H1 (cell line): ENCODE measurements around the gene ACOT7. TPM values are rescaled to one million over a fixed set of nuclear protein-coding genes. Genes with fewer than 3 reads are reported as not detected.

Experiments
- CTCF ChIA-PET: fragments of 300-600 bp; sonication (Branson Sonifier 250); formaldehyde crosslinking; loops from one replicate; lab custom pipeline; 2021; ENCODE audit not compliant: partially characterized antibody; lab: Charles Lee
- POLR2A ChIA-PET: fragments of 300-600 bp; sonication (Branson Sonifier 250); formaldehyde crosslinking; loops from one replicate; lab custom pipeline; 2021; ENCODE audit warnings: inconsistent platforms; ENCODE audit not compliant: partially characterized antibody; lab: Charles Lee
- DNase-seq, 2 experiments: peaks; one replicate each; pipeline versions ENCODE4 v3.0.0 to v3.0.0-alpha.2; 2010 to 2022; ENCODE audit warnings: low spot score in 2 of 2, low read depth in 1 of 2, mixed read lengths in 1 of 2
- FAIRE-seq: peaks from 2 replicates; lab custom pipeline; 2011; peaks lifted over from hg19 to GRCh38; lab: Jason Lieb, UNC
- H2AFZ ChIP-seq: 2 replicates; pipeline ENCODE4 v1.8.1; 2012; ENCODE audit warnings: low read length, inconsistent platforms
- H2AK5ac ChIP-seq: 2 replicates; pipeline ENCODE4 v1.6.1; 2013; ENCODE audit warnings: low read depth, low read length
- H2BK120ac ChIP-seq: replicated peaks from 2 replicates; pipeline ENCODE3; 2013; ENCODE audit warnings: low read depth, low read length, inconsistent platforms
- H2BK12ac ChIP-seq: 2 replicates; pipeline ENCODE4 v1.6.1; 2013; ENCODE audit warnings: low read depth, low read length
- H2BK15ac ChIP-seq: 2 replicates; pipeline ENCODE4 v1.6.1; 2013; ENCODE audit warnings: low read length
- H2BK20ac ChIP-seq: 2 replicates; pipeline ENCODE4 v1.6.1; 2013; ENCODE audit warnings: low read length
- H2BK5ac ChIP-seq: 2 replicates; pipeline ENCODE4 v1.6.1; 2013; ENCODE audit warnings: low read depth, low read length
- H3K14ac ChIP-seq: 2 replicates; pipeline ENCODE4 v1.6.1; 2013; ENCODE audit warnings: inconsistent platforms; ENCODE audit not compliant: insufficient read length
- H3K18ac ChIP-seq: 2 replicates; pipeline ENCODE4 v1.6.1; 2013; ENCODE audit warnings: low read length; ENCODE audit errors: extremely low read depth
- H3K23ac ChIP-seq: 2 replicates; pipeline ENCODE4 v1.6.1; 2013; ENCODE audit warnings: inconsistent platforms; ENCODE audit not compliant: insufficient read length
- H3K23me2 ChIP-seq: 2 replicates; pipeline ENCODE4 v1.6.1; 2013; ENCODE audit warnings: low read depth, low read length
- H3K27ac ChIP-seq: 2 replicates; pipeline ENCODE4 v1.6.1; 2011; ENCODE audit warnings: low read depth, low read length, inconsistent platforms
- H3K27me3 ChIP-seq, 4 experiments: replicated peaks in 1 of 4; 1 replicate in 1 of 4; 2 replicates in 3 of 4; pipeline versions ENCODE4 v1.6.1 to v1.8.1; 2011 to 2013; ENCODE audit warnings: low read length in 3 of 4, mild to moderate bottlenecking in 3 of 4, inconsistent platforms in 2 of 4, mixed read lengths in 2 of 4, moderate library complexity in 1 of 4; ENCODE audit not compliant: control insufficient read depth in 3 of 4, insufficient read depth in 3 of 4; ENCODE audit errors: extremely low read depth in 1 of 4
- H3K36me3 ChIP-seq, 4 experiments: 2 replicates each; pipeline versions ENCODE4 v1.6.1 to v1.8.1; 2011 to 2013; ENCODE audit warnings: mild to moderate bottlenecking in 4 of 4, low read length in 3 of 4, moderate library complexity in 2 of 4, control low read depth in 1 of 4, inconsistent platforms in 1 of 4; ENCODE audit not compliant: insufficient read depth in 4 of 4, control insufficient read depth in 2 of 4
- H3K4ac ChIP-seq: replicated peaks from 2 replicates; pipeline ENCODE3; 2013; ENCODE audit warnings: low read length, low read depth, mixed read lengths, inconsistent platforms; ENCODE audit not compliant: insufficient read length
- H3K4me1 ChIP-seq, 4 experiments: replicated peaks in 1 of 4; 1 replicate in 1 of 4; 2 replicates in 3 of 4; pipeline versions ENCODE4 v1.6.1 to v1.8.1; 2011 to 2013; ENCODE audit warnings: low read length in 3 of 4, inconsistent platforms in 2 of 4, mixed read lengths in 1 of 4; ENCODE audit not compliant: insufficient read depth in 4 of 4, control insufficient read depth in 3 of 4
- H3K4me2 ChIP-seq, 2 experiments: 2 replicates each; pipeline versions ENCODE4 v1.6.1 to v1.8.1; 2011 to 2013; ENCODE audit warnings: low read depth in 2 of 2, low read length in 2 of 2, control low read depth in 1 of 2, inconsistent platforms in 1 of 2, mild to moderate bottlenecking in 1 of 2; ENCODE audit not compliant: insufficient read depth in 1 of 2
- H3K4me3 ChIP-seq, 4 experiments: fragments of 200-600, 300-600 bp in 1 of 4; sonication (generic), shearing (Covaris generic), sonication (Bioruptor Twin) in 1 of 4; 2 replicates each; pipeline versions ENCODE4 v1.5.1 to v1.8.1; 2011 to 2016; ENCODE audit warnings: low read length in 4 of 4, low read depth in 3 of 4, control low read depth in 2 of 4, inconsistent platforms in 2 of 4, mild to moderate bottlenecking in 2 of 4, mixed read lengths in 1 of 4, moderate library complexity in 1 of 4; ENCODE audit not compliant: insufficient read depth in 2 of 4; ENCODE audit errors: extremely low read depth in 1 of 4
- H3K56ac ChIP-seq: replicated peaks from 2 replicates; pipeline ENCODE3; 2013; ENCODE audit warnings: low read depth, mild to moderate bottlenecking, mixed read lengths, low read length, inconsistent platforms; ENCODE audit not compliant: insufficient read length
- H3K79me1 ChIP-seq: 2 replicates; pipeline ENCODE4 v1.6.1; 2013; ENCODE audit warnings: low read depth, low read length, control low read depth
- H3K79me2 ChIP-seq, 2 experiments: 2 replicates each; pipeline versions ENCODE4 v1.6.1 to v1.8.1; 2012 to 2013; ENCODE audit warnings: low read length in 2 of 2, mild to moderate bottlenecking in 2 of 2, inconsistent platforms in 1 of 2; ENCODE audit not compliant: insufficient read depth in 2 of 2, control insufficient read depth in 1 of 2
- H3K9ac ChIP-seq, 4 experiments: replicated peaks in 1 of 4; 1 replicate in 1 of 4; 2 replicates in 3 of 4; pipeline versions ENCODE4 v1.6.1 to v1.8.1; 2011 to 2013; ENCODE audit warnings: low read depth in 3 of 4, low read length in 3 of 4, control low read depth in 2 of 4, mild to moderate bottlenecking in 2 of 4, moderate library complexity in 2 of 4, inconsistent platforms in 1 of 4; ENCODE audit errors: extremely low read depth in 1 of 4
- H3K9me3 ChIP-seq, 2 experiments: 2 replicates each; pipeline versions ENCODE4 v1.6.1 to v1.8.1; 2012 to 2013; ENCODE audit warnings: mild to moderate bottlenecking in 2 of 2, moderate library complexity in 2 of 2, control low read depth in 1 of 2, inconsistent platforms in 1 of 2, low read depth in 1 of 2, low read length in 1 of 2, mixed read lengths in 1 of 2; ENCODE audit not compliant: insufficient read depth in 2 of 2
- H4K20me1 ChIP-seq, 2 experiments: replicated peaks in 1 of 2; 2 replicates each; pipeline versions ENCODE3 to v1.8.1; 2011 to 2013; ENCODE audit warnings: inconsistent platforms in 2 of 2, low read length in 2 of 2, mild to moderate bottlenecking in 1 of 2; ENCODE audit not compliant: insufficient read depth in 2 of 2, control insufficient read depth in 1 of 2
- H4K5ac ChIP-seq: 2 replicates; pipeline ENCODE4 v1.6.1; 2013; ENCODE audit warnings: low read length, low read depth, mixed read lengths, inconsistent platforms; ENCODE audit not compliant: insufficient read length
- H4K8ac ChIP-seq: 2 replicates; pipeline ENCODE4 v1.8.0; 2013; ENCODE audit warnings: mild to moderate bottlenecking, moderate library complexity, low read length, inconsistent platforms; ENCODE audit not compliant: insufficient read depth; ENCODE audit errors: extremely low read depth
- H4K91ac ChIP-seq: replicated peaks from 2 replicates; pipeline ENCODE3; 2013; ENCODE audit warnings: low read length, mixed read lengths, inconsistent platforms; ENCODE audit not compliant: insufficient read length
- RAD21 ChIP-seq, 2 experiments: IDR thresholded peaks in 1 of 2; conservative IDR thresholded peaks in 1 of 2; 2 replicates each; pipeline ENCODE4 v1.6.1; 2011; ENCODE audit warnings: low read depth in 2 of 2, low read length in 2 of 2, improper control_type of control experiment in 1 of 2, inconsistent platforms in 1 of 2, mild to moderate bottlenecking in 1 of 2, moderate library complexity in 1 of 2
- TAF1 ChIP-seq: IDR thresholded peaks from 2 replicates; pipeline ENCODE4 v1.6.1; 2011; ENCODE audit warnings: mild to moderate bottlenecking, low read depth, low read length
- TAF7 ChIP-seq: optimal IDR thresholded peaks from 2 replicates; pipeline ENCODE3; 2011; ENCODE audit warnings: low read depth, mild to moderate bottlenecking, inconsistent platforms, low read length, moderate library complexity, borderline replicate concordance
- TCF12 ChIP-seq: IDR thresholded peaks from 2 replicates; pipeline ENCODE4 v1.6.1; 2011; ENCODE audit warnings: low read depth, mild to moderate bottlenecking, low read length
- USF2 ChIP-seq: IDR thresholded peaks from 2 replicates; pipeline ENCODE4 v1.6.1; 2011; ENCODE audit warnings: low read length, improper control_type of control experiment
- WGBS, 2 experiments: shearing (Covaris generic) in 1 of 2; methylation state at CpG; one replicate each; pipeline versions ENCODE4 v1.1.6 to v1.1.7; 2013 to 2015; ENCODE audit warnings: low lambda C conversion rate in 2 of 2, mixed read lengths in 2 of 2, inconsistent platforms in 1 of 2, low coverage in 1 of 2, missing lambda C conversion rate in 1 of 2; ENCODE audit not compliant: insufficient replicate concordance in 2 of 2, insufficient coverage in 1 of 2, insufficient read length in 1 of 2; ENCODE audit errors: extremely low coverage in 1 of 2, missing lambda C conversion rate in 1 of 2; 5-methylcytosine and 5-hydroxymethylcytosine counted together
- polyA plus RNA-seq, 7 experiments: library from polyadenylated mRNA; depleted of rRNA in 3 of 7; stranded (reverse) in 5 of 7; unstranded in 2 of 7; fragments of >200 nt in 5 of 7; fragments of 200-250 nt in 2 of 7; gene quantifications; 1 replicate in 5 of 7; 2 replicates in 1 of 7; 4 replicates in 1 of 7; pipeline versions ENCODE4 v1.2.1 to v1.2.3, GENCODE V29; 2011 to 2013; ENCODE audit warnings: missing spikeins in 2 of 7, mixed read lengths in 2 of 7
- total RNA-seq: library from RNA; stranded (reverse); fragmentation: NEBNext Ultra II Directional; extraction: Animal tissue kit (Norgen Biotek cat#: 25700); gene quantifications from 2 replicates; pipeline ENCODE4 v1.2.1, GENCODE V29; 2021

The ACOT7 gene
- total and polyA plus RNA-seq, 2 of the 8 experiments (the other 6 are each of a cell fraction or from before 2014, with no cell fraction given) = 151 to 214 TPM

GRCh38 chr1:6342056-6342455 is 51.5 kb downstream of the ACOT7 start:
- Histone ChIP-seq H3K56ac (no peak overlapping the region), H4K8ac (no peak overlapping the region), H2AK5ac (no peak overlapping the region), H3K4me3 (no peak overlapping the region), H3K36me3 (no peaks in the 10 kb centered on the region), H2BK15ac (no peak overlapping the region), H3K23ac (no peak overlapping the region), H2BK120ac (no peak overlapping the region), H3K9ac (no peak overlapping the region), H3K23me2 (no peaks in the 10 kb centered on the region), H2BK12ac (no peak overlapping the region), H4K5ac (no peak overlapping the region), H3K18ac (no peak overlapping the region), H3K4me1 (peaks cover 3 to 15% (median 11%) of the 10 kb centered on the region in 4 experiments; a peak in 6 of 7 replicates), H3K27me3 (no peaks in the 10 kb centered on the region), H3K27ac (no peak overlapping the region), H3K14ac (no peak overlapping the region), H2BK5ac (no peak overlapping the region), H3K79me2 (no peaks in the 10 kb centered on the region), H2BK20ac (no peak overlapping the region), H3K4me2 (no peak overlapping the region), H2AFZ (no peak overlapping the region), H4K91ac (no peak overlapping the region), H3K9me3 (no peaks in the 10 kb centered on the region), H3K79me1 (peaks cover 4% of the 10 kb centered on the region; the same call in 1 of the 2 replicates), H3K4ac (no peak overlapping the region), H4K20me1 (peaks cover 2 to 15% of the 10 kb centered on the region in 2 experiments)
- DNase-seq = no peak
- POLR2A ChIA-PET = interaction anchor here (0.6 to 1.8 kb wide), 2 partner anchors 10 to 425 kb away, joined by 3 to 5 read pairs; no protein-coding TSS in a partner anchor
- FAIRE-seq = no peak
- WGBS, 2 experiments = 86% methylated on average over 9 of the region's 9 CpGs; no CpG with 5 or more reads in 1 of the 2 experiments
- TF ChIP-seq USF2 (no peak), TAF1 (no peak), TAF7 (no peak), TCF12 (no peak), RAD21 (IDR thresholded peaks at IDR 0.05 in 1 of 2, conservative IDR thresholded peaks at IDR 0.05 in 1 of 2; ENCODE audit: low read depth in 2 of 2, low read length in 2 of 2) (no peak)
- CTCF ChIA-PET = interaction anchor here (1.1 to 15.2 kb wide), 8 partner anchors 9 to 112 kb away, joined by 4 to 280 read pairs (median 26); partner anchors contain the start of gene HES3
